ENCODE data around the gene ELF3.
"Not testable (repeated sequence)": the region's sequence is repeated elsewhere in the genome, so short reads cannot be mapped to it uniquely, and the experiment has no call there.

ELF3 gene

DNA sequence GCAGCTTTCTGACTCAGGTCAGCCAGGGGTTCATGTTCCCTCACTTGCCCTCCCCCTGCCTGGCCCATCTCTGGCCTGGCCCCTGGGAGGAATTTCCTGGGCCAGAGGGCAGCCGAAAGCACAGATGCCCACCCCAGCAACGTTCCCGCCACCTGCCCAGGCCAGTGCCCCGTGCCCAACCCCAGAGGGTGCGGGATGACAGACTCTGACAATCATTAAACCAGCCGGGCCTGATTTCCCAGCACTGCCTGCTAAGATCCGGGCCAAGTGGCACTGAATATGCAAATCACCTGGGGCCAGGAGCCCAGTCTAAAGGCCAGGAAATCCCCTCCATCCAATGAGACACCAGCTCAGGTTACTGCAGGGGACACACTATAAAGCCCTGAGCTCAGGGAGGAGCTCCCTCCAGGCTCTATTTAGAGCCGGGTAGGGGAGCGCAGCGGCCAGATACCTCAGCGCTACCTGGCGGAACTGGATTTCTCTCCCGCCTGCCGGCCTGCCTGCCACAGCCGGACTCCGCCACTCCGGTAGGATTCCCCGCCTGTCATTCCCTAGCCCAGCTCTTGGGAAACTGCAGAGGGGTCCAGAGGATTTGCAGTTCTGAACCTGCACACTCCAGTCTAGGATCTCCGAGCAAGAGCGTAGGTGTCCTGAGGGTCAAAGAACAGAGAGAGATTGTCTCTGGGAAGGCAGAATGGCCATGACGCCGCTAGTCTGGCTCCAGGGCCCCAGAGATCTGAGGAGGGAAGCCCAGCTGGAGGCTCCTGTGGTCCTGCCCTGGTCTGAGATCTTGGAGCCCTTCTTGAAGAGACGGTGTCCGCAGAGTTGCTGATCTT, at the start of gene ELF3:
Gene ELF3 (plus strand): TSS at position 408 of the 836 bp plus-strand sequence. CDS start 550 bp downstream, outside the sequence.
- no peak for DNase-seq (ENCODE audit: low read depth in 2 of 2)

DNA sequence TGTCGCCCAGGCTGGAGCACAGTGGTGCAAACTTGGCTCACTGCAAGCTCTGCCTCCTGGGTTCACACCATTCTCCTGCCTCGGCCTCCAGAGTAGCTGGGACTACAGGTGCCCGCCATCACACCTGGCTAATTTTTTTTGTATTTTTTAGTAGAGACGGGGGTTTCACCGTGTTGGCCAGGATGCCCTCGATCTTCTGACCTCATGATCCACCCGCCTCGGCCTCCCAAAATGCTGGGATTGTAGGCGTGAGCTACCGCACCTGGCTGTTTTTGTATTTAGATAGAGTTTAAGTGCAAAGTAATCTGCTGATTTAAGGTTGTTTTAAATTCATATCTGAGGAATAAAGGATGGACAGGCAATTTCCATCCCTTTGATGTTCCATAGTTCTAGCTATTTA, 48.0 kb upstream of the ELF3 start:
- not testable (repeated sequence) for DNase-seq (ENCODE audit: low read depth in 2 of 2)

DNA sequence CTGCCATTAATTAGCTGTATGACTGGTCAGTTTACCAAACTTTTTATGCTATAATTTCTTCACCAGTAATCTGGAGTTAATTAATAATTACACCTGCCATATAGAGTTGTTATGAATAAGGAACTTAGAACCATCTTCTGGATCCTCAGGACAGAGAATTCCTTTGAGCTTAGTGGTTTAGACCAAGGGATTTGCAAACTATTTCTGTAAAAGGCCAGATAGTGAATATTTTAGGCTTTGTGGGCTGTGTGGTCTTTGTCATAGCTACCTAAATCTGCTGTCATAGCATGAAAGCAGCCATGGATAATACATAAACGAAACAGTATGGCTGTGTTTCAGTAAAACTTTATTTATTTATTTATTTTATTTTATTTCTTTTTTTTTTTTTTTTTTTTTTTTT, 46.1 kb upstream of the ELF3 start:
- no peak for DNase-seq (ENCODE audit: low read depth in 2 of 2)

DNA sequence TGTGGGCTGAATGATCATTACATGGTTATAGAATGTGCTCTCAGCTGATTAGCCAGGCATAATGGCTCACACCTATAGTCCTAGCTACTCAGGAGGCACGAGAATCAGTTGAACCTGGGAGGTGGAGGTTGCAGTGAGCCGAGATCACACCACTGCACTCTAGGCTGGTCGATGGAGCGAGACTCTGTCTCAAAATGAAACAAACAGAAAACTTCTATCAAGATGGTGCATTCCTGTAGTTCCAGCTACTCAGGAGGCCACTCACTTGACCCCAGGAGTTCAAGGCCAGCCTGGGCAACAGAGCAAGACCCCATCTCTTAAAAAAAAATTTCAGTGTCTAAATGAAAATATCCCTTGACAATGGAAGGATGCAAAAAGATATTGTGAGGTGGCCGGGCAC, 44.2 kb upstream of the ELF3 start:
- DNase-seq (ENCODE audit: low read depth in 2 of 2): no peak

DNA sequence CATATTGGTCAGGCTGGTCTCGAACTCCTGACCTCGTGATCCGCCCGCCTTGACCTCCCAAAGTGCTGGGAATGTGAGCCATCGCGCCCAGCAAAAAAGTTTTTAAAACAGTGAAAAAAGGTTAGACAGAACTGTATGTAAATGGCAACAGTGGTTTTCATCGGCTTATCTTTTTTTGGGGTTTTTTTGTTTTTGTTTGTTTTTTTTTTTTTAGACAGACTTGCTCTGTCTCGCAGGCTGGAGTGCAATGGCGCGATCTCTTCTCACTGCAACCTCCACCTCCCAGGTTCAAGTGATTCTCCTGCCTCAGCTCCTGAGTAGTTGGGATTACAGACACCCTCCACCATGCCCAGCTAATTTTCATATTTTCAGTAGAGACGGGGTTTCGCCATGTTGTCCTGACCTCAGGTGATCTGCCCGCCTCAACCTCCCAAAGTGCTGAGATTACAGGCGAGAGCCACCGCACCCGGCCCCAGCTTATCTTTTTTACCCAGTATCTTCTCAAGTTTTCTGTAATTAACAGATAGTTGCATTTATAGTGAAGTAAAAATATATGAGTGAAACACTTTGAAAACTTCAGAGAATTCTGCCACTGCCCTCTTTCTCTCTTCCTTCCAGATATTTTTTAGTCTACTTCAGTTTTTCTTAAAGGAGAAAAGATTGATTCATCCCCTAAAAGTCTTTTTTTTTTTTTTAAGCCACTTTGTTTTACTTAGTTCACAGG, 42.0 kb upstream of the ELF3 start:
- no peak for DNase-seq (ENCODE audit: low read depth in 2 of 2)

DNA sequence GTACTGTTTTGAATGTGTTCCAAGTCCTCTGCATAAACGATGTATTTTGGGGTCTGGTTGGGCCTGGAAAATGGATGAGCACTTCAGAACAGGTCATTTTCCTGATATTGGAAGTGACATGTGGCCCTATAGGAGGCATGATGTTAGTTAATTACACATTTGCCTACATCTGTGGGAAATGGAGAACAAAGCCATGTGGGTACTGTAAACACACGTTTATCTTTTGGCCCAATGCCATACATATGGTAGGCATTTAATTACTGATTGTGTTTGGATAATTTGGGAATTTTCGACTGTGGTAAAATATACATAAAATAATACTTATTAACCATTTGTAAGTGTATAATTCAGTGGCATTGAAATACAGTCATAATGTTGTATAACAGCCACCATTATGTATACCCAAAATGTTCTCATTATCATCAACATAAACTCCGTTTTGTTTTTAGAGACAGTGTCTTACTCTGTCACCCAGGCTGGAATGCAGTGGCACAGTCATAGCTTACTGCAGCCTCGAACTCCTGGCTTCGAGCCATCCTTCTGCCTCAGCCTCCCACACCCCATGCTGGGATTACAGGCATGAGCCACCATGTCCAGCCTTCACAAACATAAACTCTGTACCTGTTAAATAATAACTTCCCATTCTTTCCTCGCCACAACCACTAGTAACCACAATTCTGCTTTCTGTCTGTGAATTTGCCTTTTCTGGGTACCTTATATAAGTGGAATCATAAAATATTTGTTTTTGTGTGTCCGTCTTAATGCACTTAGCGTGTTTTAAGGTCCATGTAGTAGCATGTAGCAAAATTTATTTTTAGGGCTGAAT, 39.8 kb upstream of the ELF3 start:
- no peak for DNase-seq (ENCODE audit: low read depth in 2 of 2)

DNA sequence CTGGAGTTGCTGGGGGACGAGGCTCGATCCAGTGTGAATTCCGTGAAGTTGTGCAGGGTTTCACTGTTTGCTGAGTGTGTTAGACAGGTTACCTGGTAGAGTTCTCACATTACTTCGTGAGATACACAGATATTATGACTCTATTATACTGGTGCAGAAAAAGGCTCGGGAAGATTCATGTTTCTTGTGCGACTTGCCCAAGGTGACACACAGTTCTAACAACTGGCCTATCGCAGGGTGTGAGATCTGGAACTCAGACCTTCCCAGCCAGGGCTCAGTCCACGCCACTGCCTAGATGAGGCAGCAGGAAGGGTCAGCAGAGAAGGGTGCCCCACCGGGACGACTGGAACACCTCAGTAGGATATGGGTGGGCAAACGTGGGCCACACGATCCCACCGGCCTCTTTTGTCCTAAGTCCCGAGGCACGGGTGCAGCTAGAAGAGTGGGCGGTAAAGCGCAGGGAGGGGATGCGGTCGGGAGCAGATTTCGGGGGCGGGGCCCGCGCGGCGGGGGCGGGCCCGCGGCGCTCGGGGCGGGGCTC, 28.2 kb upstream of the ELF3 start:
- no peak for DNase-seq (ENCODE audit: low read depth in 2 of 2)

DNA sequence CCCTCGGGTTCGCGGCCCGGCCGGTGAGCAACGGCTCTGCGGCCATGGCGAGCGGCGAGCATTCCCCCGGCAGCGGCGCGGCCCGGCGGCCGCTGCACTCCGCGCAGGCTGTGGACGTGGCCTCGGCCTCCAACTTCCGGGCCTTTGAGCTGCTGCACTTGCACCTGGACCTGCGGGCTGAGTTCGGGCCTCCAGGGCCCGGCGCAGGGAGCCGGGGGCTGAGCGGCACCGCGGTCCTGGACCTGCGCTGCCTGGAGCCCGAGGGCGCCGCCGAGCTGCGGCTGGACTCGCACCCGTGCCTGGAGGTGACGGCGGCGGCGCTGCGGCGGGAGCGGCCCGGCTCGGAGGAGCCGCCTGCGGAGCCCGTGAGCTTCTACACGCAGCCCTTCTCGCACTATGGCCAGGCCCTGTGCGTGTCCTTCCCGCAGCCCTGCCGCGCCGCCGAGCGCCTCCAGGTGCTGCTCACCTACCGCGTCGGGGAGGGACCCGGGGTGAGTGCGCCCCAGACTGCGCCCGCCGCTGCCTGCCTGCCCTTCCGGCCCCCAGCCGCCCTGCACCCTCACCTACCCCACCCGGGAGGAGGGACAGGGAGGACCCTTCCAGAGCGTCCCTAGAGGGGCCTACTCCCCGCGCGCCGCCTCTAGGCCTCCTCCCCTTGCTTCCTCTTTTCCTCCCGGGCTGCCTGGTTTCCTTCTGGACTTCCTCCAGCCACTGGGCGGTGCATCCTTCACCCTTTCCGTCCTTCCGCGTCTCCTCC, 27.6 kb upstream of the ELF3 start, which contains the start of gene RNPEP:
Gene RNPEP (plus strand): TSS at position 26 of the 757 bp plus-strand sequence. CDS start 19 bp downstream, at position 45.
- no peak for DNase-seq (ENCODE audit: low read depth in 2 of 2)

DNA sequence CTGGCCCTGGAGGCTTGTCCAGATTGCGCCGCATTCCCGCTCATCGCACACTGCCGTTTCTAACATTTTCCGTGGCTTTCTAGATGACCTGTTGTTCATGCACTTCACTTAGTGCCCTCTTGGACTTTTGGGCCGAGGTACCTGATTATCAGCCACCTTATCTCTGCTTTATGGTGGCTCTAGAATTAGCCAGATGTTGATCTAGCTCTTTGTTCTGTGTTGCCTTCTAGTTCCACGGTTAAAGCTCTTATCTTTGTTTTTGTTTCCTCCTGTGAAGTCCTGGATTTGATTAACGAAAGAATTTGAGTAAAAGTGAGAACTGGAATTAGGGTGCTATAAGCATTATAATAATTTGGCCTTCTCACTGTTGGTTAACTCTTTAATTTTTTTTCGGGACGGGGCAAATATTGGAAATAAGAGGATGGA, 27.0 kb upstream of the ELF3 start:
- DNase-seq (ENCODE audit: low read depth in 2 of 2): no peak

DNA sequence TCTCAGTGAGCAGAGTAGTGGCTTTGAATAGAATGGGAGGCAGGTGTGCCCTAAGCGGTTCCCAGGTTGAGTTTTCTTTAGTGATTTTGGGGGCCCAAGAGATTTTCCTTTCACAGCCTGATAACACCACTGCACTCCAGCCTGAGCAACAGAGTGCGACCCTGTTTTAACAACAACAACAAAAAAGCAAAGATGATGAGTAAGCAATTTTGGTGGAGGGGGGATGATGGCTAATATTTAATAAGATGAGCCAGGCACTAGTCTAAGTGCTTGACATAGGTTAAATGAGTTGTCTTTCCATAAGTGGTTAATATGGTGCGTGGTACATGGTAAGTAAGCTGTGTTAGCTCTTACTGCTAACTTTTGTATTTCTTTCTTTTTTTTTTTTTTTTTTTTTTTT, 25.9 kb upstream of the ELF3 start:
- no peak for DNase-seq (ENCODE audit: low read depth in 2 of 2)

DNA sequence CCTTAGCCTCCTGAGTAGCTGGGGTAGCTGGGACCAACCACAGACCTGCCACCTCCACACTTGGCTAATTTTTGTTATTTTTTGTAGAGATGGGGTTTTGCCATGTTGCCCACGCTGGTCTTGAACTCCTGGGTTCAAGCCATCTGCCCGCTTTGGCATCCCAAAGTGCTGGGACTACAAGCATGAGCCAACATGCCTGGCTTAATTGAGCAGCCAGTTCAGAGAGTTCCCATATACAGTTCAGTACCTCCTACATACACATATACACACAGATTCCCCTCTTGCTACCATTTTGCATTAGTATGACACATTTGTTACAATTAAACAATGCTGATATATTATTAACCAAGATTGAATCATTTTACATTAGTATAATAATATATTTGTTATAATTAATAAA, 25.0 kb upstream of the ELF3 start:
- DNase-seq (ENCODE audit: low read depth in 2 of 2): no peak

DNA sequence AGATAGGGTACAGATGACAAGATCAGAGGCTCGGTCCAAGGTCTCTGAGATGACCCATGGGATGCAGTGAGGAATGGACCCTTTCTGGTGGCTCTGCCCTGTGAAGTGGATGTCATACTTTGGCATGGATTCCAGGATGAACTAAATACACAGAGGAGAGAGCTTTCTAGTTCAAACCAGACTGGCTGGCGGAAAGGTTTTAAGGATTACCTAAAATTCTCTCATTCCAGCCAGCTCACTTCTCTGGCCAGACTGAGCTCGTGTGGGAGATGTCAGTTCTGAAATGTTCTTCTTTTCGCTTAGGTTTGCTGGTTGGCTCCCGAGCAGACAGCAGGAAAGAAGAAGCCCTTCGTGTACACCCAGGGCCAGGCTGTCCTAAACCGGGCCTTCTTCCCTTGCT, 21.8 kb upstream of the ELF3 start:
- DNase-seq (ENCODE audit: low read depth in 2 of 2): no peak

DNA sequence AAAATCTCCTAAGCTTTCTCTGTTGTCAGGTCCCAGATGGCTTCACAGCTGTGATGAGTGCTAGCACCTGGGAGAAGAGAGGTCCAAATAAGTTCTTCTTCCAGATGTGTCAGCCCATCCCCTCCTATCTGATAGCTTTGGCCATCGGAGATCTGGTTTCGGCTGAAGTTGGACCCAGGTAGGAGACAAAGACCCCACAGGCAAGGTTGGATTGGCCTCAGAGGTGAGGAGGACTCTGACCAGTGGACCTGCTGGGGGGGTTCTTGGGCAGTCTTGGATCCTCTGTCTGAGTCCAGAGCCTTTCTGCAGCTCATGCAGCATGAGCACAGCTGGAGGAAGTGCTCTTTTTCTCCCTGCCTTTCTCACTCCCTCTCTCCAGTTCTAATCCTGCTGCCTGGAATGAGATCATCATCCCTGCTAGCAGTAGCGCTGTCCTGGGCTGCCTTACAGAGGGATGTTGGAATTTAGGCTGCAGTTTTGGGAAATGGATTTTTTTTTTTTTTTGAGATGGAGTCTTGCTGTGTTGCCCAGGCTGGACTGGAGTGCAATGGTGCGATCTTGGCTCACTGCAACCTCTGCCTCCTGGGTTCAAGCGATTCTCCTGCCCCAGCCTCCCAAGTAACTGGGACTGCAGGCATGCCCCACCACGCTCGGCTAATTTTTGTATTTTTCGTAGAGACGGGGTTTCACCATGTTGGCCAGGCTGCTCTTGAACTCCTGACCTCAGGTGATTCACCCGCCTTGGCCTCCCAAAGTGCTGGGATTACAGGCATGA, 20.8 kb upstream of the ELF3 start:
- DNase-seq (ENCODE audit: low read depth in 2 of 2): no peak

DNA sequence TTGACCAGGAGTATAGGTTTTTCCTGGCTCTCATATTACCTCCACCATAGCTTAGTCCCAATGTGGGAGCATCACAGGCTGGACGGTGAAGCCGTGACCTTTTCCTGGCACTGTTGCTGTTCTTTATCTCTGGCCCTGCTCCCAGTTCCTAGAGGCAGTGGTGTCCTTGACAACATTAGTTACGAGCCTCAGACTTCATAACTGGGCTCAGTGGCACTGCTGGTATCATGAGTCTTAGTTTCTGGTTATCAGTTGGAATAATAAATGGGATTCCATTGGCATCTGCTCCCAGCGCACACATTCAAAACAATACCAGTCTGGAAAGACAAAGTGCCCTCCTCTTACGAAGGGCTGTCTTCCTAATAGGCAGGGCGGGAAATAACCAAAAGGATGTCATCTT, 20.0 kb upstream of the ELF3 start:
- DNase-seq (ENCODE audit: low read depth in 2 of 2): no peak

DNA sequence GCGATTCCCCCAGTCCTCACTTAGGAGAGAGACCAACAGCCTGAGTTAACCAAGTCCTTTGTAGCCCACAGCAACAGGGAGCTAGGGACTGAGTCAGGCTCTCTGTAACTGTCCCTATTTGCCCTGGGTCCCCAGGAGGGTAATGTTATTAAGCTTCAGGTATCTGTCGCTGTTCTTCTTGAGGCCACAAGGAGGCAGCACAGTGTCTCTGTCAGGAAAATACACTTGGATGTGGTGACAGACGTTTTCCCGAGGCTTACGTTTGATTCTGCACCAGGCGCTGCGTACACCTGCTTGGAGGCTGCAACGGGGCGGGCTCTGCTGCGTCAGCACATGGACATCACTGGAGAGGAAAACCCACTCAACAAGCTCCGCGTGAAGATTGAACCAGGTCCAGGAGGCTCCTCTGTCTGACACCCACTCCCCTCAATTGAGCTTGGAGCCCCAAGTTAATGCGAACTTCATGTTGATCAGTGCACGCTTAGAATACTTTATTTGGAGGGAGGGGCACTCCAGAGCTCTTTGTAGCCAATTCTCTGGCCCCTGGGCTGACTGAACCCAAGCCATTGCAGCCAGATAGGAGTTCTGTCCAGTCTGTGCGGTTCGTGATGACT, 10.7 kb upstream of the ELF3 start:
- DNase-seq (ENCODE audit: low read depth in 2 of 2): no peak

DNA sequence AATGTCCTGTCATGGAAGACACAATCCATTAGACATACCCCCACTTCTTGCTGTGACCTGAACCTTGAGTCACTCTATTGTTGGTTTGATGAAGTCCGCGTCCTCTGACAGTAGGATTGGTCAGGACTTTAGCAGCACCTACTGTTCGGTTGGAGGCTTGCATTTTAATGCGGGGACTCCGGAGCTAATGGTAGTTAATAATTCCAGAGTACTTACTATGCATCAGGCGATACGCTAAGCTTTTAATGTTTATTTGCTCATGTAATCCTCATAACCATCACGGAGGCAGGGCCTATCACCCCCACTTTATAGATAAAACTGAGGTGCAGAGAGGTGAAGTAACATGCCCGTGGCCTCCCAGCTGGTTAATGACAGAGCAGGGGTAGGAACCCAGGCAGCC, 7.9 kb upstream of the ELF3 start:
- DNase-seq (ENCODE audit: low read depth in 2 of 2): no peak

DNA sequence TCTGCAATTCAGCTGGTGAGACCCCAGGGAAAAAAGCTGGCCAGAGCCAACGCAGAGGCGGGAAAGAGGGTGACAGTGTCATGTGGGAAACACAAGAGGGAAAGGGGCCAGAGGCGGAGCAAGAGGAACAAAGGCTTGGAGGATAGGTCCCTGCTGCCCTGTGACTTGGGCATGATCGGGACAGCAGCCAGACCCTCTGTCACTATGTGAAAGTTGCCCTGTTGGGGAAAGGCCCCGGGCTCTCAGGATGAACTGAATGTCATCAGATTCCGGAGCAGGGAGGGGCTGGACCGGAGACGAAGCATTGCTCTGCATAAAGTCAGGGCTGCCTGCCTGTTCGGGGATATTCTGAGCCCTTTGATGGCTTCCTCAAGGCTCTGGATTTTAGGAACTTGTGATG, 5.7 kb upstream of the ELF3 start:
- DNase-seq (ENCODE audit: low read depth in 2 of 2): no peak

DNA sequence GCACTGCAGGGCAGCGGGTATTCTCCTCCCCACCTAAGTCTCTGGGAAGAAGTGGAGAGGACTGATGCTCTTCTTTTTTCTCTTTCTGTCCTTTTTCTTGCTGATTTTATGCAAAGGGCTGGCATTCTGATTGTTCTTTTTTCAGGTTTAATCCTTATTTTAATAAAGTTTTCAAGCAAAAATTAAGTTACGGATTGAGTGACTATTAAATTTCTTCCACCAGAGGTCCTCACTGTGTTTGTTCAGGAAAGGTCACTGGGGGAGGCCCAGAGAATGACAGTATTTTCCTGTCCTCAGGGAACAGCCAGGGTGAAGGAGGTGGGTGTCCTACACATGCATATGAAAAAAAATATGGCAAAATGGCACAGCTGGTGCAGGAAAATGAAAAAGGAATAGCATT, 4.4 kb upstream of the ELF3 start:
- no peak for DNase-seq (ENCODE audit: low read depth in 2 of 2)

DNA sequence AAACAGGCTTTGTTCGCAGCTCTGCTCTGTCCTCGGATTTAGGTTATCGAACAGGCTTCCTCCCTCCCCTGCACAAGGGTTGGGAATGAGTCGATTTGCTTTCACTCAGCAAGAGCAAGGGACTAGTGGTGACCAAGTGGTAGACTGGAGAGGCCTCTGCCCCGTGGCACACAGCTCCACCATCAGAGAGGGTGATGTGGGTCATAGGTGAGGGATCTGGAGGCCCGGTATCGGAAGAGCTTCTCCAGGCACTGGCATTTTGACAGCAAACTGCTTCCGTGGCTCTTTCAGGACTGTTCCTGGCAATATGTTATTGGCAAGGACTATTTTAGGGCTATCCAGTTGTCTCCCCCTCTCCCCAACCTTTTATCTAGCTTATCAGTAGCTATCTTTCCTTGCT, 3.1 kb upstream of the ELF3 start:
- no peak for DNase-seq (ENCODE audit: low read depth in 2 of 2)

Data from fibroblast of skin of left biceps (primary cell).